Neural progenitor cell (in vitro differentiated cells): Measurements from ENCODE around the gene THRA. TPM values are rescaled to one million over a fixed set of nuclear protein-coding genes. Genes with fewer than 3 reads are reported as not detected.

Experiments
- DNase-seq: peaks from one replicate; pipeline ENCODE4 v3.0.0-alpha.2; 2016; ENCODE audit warnings: low spot score
- H2AFZ ChIP-seq: fragments of 200-600 bp; sonication (generic); replicated peaks from 2 replicates; pipeline ENCODE4 v1.6.1; 2016; ENCODE audit warnings: antibody characterized with exemption
- H3F3A ChIP-seq: fragments of 200-600 bp; sonication (generic); 2 replicates; pipeline ENCODE4 v1.6.1; 2016; ENCODE audit warnings: antibody characterized with exemption, low read depth
- H3K27ac ChIP-seq: fragments of 200-600 bp; sonication (generic); 2 replicates; pipeline ENCODE4 v1.5.1; 2016; ENCODE audit warnings: mild to moderate bottlenecking
- H3K27me3 ChIP-seq: fragments of 200-600 bp; sonication (generic); 2 replicates; pipeline ENCODE4 v1.6.1; 2016; ENCODE audit warnings: mild to moderate bottlenecking, moderate library complexity
- H3K36me3 ChIP-seq: fragments of 200-600 bp; sonication (generic); 2 replicates; pipeline ENCODE4 v1.5.1; 2016
- H3K4me1 ChIP-seq: fragments of 200-600 bp; sonication (generic); 2 replicates; pipeline ENCODE4 v1.6.1; 2016; ENCODE audit warnings: mixed run types
- H3K4me2 ChIP-seq: fragments of 200-600 bp; sonication (generic); 2 replicates; pipeline ENCODE4 v1.6.1; 2016
- H3K4me3 ChIP-seq: fragments of 200-600 bp; sonication (generic); 2 replicates; pipeline ENCODE4 v1.5.1; 2016
- H3K79me2 ChIP-seq: fragments of 200-600 bp; sonication (generic); 2 replicates; pipeline ENCODE4 v1.6.1; 2016; ENCODE audit warnings: low read depth
- H3K9ac ChIP-seq: fragments of 200-600 bp; sonication (generic); 2 replicates; pipeline ENCODE4 v1.6.1; 2016
- H3K9me3 ChIP-seq: fragments of 200-600 bp; sonication (generic); 2 replicates; pipeline ENCODE4 v1.5.1; 2016; ENCODE audit warnings: low read depth
- H4K20me1 ChIP-seq: fragments of 200-600 bp; sonication (generic); 2 replicates; pipeline ENCODE4 v1.6.1; 2016; ENCODE audit warnings: low read depth
- H3K27ac Mint-ChIP-seq: 3 replicates; pipeline ENCODE4 v1.8.0; 2021; ENCODE audit warnings: mixed read lengths
- H3K27me3 Mint-ChIP-seq: 2 replicates; pipeline ENCODE4 v1.8.0; 2022; ENCODE audit warnings: low read depth, mild to moderate bottlenecking, inconsistent platforms, moderate library complexity, mixed read lengths; ENCODE audit not compliant: insufficient read depth
- H3K36me3 Mint-ChIP-seq: 3 replicates; pipeline ENCODE4 v1.8.0; 2021; ENCODE audit warnings: mixed read lengths
- H3K4me1 Mint-ChIP-seq: 3 replicates; pipeline ENCODE4 v1.8.0; 2021; ENCODE audit warnings: mixed read lengths
- H3K4me3 Mint-ChIP-seq: 3 replicates; pipeline ENCODE4 v1.8.0; 2021; ENCODE audit warnings: mild to moderate bottlenecking, moderate library complexity, mixed read lengths
- H3K9me3 Mint-ChIP-seq: 3 replicates; pipeline ENCODE4 v1.8.0; 2020; ENCODE audit warnings: mixed read lengths
- EZH2 ChIP-seq: fragments of 200-600 bp; sonication (generic); IDR thresholded peaks from 2 replicates; pipeline ENCODE4 v1.6.1; 2017; ENCODE audit warnings: antibody characterized with exemption, mild to moderate bottlenecking, moderate library complexity
- EZH2phosphoT487 ChIP-seq: fragments of 200-600 bp; sonication (generic); IDR thresholded peaks from 2 replicates; pipeline ENCODE4 v1.6.1; 2017; ENCODE audit warnings: antibody characterized with exemption
- total RNA-seq: library from RNA; depleted of rRNA; stranded (reverse); fragments of >200 nt; gene quantifications from 2 replicates; pipeline ENCODE4 v1.2.3, GENCODE V29; 2015; ENCODE audit warnings: low replicate concordance
- TF ChIP-seq, protein P1 (sequence below): fragments of 200-600 bp; sonication (generic); IDR thresholded peaks from 2 replicates; pipeline ENCODE4 v1.5.1; 2017; ENCODE audit warnings: antibody characterized with exemption, mild to moderate bottlenecking

Gene THRA
- total RNA-seq, 1 donor from 2014 or later: 14.5 TPM

DNA sequence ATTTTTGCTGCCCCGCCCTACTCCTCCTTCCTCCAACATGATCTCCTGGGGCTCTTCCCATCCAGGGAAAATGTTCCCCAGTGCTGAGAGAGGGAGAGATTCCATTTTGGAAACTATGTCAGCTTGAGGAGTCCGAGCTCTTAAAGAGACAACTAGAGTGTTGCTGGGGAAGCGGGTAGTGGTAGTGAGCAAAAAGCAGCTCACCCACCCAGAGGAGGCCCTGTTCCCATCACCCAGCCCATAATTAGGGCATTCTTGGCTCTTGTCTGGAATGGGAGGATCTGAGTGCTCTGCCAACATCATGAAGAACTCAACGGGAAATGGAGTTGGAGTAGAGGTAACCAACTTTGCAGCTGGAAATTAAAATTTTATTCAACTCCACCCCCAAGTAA lies 49.9 kb downstream of the THRA start:
- no peaks in the 10 kb centered on the region for H3K27me3 ChIP-seq
- no peak overlapping the region for H3K4me3 ChIP-seq
- H3K36me3 ChIP-seq: no peaks in the 10 kb centered on the region
- no peaks in the 10 kb centered on the region for H4K20me1 ChIP-seq
- H3K27ac Mint-ChIP-seq: peak overlapping the region; percentile 92
- no peak for DNase-seq
- H3K79me2 ChIP-seq: no peaks in the 10 kb centered on the region
- no peaks in the 10 kb centered on the region for H3K36me3 Mint-ChIP-seq
- no peak overlapping the region for H3K27ac ChIP-seq
- H3K9me3 Mint-ChIP-seq: no peaks in the 10 kb centered on the region
- peak overlapping the region; percentile 83 for H3K4me3 Mint-ChIP-seq
- H3K4me1 ChIP-seq: peaks cover 53% of the 10 kb centered on the region
- no peak overlapping the region for H2AFZ ChIP-seq
- peak overlapping the region; percentile 64 for H3K4me2 ChIP-seq
- H3K9ac ChIP-seq: no peak overlapping the region
- TF ChIP-seq, protein P1, sequence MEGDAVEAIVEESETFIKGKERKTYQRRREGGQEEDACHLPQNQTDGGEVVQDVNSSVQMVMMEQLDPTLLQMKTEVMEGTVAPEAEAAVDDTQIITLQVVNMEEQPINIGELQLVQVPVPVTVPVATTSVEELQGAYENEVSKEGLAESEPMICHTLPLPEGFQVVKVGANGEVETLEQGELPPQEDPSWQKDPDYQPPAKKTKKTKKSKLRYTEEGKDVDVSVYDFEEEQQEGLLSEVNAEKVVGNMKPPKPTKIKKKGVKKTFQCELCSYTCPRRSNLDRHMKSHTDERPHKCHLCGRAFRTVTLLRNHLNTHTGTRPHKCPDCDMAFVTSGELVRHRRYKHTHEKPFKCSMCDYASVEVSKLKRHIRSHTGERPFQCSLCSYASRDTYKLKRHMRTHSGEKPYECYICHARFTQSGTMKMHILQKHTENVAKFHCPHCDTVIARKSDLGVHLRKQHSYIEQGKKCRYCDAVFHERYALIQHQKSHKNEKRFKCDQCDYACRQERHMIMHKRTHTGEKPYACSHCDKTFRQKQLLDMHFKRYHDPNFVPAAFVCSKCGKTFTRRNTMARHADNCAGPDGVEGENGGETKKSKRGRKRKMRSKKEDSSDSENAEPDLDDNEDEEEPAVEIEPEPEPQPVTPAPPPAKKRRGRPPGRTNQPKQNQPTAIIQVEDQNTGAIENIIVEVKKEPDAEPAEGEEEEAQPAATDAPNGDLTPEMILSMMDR: no peak
- TF ChIP-seq EZH2phosphoT487: no peak
- H3F3A ChIP-seq: peaks cover 73% of the 10 kb centered on the region
- peaks cover 60% of the 10 kb centered on the region for H3K4me1 Mint-ChIP-seq
- no peaks in the 10 kb centered on the region for H3K9me3 ChIP-seq
- H3K27me3 Mint-ChIP-seq: no peaks in the 10 kb centered on the region

DNA sequence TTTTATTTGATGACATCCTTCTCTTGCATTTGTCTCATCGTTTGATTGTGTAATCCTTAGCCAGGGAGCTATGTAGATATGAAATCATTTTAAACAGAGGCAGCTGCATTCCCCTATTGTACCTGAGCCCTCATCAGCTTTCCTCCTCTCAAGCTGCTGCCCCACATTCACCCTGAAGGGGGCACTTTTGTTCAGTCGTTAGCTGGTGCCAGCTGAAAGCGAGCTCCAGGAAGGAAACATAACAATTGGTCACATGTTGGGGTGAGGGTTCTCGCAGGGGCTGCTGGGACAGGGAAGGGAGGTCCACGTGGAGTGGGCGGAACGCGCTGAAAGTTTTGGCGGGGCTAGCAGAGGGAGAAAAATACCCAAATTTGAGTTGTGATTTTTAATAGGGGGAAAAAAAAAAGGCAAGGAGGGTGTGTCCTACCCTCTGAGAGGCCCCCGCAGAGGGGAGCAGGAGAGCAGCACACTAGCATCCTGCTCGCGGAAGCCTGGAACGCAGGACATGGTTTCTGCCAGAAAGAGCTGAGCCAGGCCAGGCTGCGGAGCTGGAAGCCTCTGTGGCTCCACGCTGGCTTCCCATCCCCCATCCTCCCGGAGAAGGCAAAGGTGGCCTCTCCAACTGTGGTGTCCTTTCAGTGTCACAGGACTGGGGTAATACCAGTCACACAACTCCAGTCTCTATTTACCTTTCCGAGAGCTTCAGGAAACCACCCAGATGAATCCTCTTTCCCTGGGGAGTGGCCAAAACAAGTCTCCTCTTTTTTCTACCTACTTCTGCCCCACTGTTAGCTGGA lies 50.5 kb downstream of the THRA start:
- H3K27me3 ChIP-seq: no peaks in the 10 kb centered on the region
- peak overlapping the region; percentile 30 for H2AFZ ChIP-seq
- no peaks in the 10 kb centered on the region for H3K27me3 Mint-ChIP-seq
- H3K4me1 ChIP-seq: peaks cover 50% of the 10 kb centered on the region
- peak overlapping the region; percentile 22 for H3K4me3 ChIP-seq
- H3K27ac ChIP-seq: peak overlapping the region; percentile 88
- peaks cover 68% of the 10 kb centered on the region for H3F3A ChIP-seq
- DNase-seq: peak; percentile 93
- H3K36me3 Mint-ChIP-seq: no peaks in the 10 kb centered on the region
- no peaks in the 10 kb centered on the region for H3K9me3 ChIP-seq
- peak overlapping the region; percentile 64 for H3K4me2 ChIP-seq
- TF ChIP-seq, protein P1: peak; percentile 84
- TF ChIP-seq EZH2: no peak
- peak overlapping the region; percentile 92 for H3K27ac Mint-ChIP-seq
- peak overlapping the region; percentile 83 for H3K4me3 Mint-ChIP-seq
- no peaks in the 10 kb centered on the region for H3K79me2 ChIP-seq
- H4K20me1 ChIP-seq: no peaks in the 10 kb centered on the region
- no peaks in the 10 kb centered on the region for H3K36me3 ChIP-seq
- no peaks in the 10 kb centered on the region for H3K9me3 Mint-ChIP-seq
- H3K9ac ChIP-seq: no peak overlapping the region
- peaks cover 55% of the 10 kb centered on the region for H3K4me1 Mint-ChIP-seq

DNA sequence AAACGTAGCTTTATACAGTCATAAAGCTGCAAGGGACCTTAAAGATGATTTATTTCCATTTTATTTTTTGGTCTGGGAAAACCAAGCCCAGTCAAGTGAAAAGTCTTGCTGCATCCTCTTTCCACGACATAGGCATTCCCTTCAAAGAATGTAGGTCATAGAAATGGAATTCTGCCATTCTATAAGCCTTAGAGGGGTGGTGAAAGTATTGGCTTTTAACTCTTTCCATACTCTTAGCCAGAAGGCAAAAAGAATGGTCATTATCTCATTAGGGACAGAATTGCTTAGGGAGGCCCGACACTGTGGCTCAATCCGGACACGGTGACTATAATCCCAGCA lies 51.1 kb downstream of the THRA start:
- Histone ChIP-seq H3K4me3 (peak overlapping the region; percentile 22), H3K9me3 (no peaks in the 10 kb centered on the region), H2AFZ (no peak overlapping the region), H3K27ac (peak overlapping the region; percentile 88), H3K9ac (no peak overlapping the region), H3F3A (peaks cover 63% of the 10 kb centered on the region), H3K36me3 (no peaks in the 10 kb centered on the region), H3K4me2 (peak overlapping the region; percentile 64), H4K20me1 (no peaks in the 10 kb centered on the region), H3K4me1 (peaks cover 50% of the 10 kb centered on the region), H3K79me2 (no peaks in the 10 kb centered on the region), H3K27me3 (no peaks in the 10 kb centered on the region)
- peak overlapping the region; percentile 83 for H3K4me3 Mint-ChIP-seq
- no peaks in the 10 kb centered on the region for H3K36me3 Mint-ChIP-seq
- H3K27me3 Mint-ChIP-seq: no peaks in the 10 kb centered on the region
- H3K27ac Mint-ChIP-seq: peak overlapping the region; percentile 54
- DNase-seq: no peak
- no peak for TF ChIP-seq EZH2phosphoT487
- TF ChIP-seq EZH2: no peak
- TF ChIP-seq, protein P1: no peak
- no peaks in the 10 kb centered on the region for H3K9me3 Mint-ChIP-seq
- peaks cover 54% of the 10 kb centered on the region for H3K4me1 Mint-ChIP-seq
